ACHN (cell line): Measurements from ENCODE around the gene ILK.

ENCODE experiments used
- DNase-seq: peaks from one replicate; pipeline ENCODE4 v3.0.0-alpha.2; 2015
- in situ Hi-C: cut with HindIII; loops from 2 replicates; pipeline ENCODE4 v1.10.0; 2017; ENCODE audit warnings: low sequenced_read_pairs, low pct_ligation_motif_present, low pct_unique_long_range_greater_than_20kb

Gene ILK

DNA sequence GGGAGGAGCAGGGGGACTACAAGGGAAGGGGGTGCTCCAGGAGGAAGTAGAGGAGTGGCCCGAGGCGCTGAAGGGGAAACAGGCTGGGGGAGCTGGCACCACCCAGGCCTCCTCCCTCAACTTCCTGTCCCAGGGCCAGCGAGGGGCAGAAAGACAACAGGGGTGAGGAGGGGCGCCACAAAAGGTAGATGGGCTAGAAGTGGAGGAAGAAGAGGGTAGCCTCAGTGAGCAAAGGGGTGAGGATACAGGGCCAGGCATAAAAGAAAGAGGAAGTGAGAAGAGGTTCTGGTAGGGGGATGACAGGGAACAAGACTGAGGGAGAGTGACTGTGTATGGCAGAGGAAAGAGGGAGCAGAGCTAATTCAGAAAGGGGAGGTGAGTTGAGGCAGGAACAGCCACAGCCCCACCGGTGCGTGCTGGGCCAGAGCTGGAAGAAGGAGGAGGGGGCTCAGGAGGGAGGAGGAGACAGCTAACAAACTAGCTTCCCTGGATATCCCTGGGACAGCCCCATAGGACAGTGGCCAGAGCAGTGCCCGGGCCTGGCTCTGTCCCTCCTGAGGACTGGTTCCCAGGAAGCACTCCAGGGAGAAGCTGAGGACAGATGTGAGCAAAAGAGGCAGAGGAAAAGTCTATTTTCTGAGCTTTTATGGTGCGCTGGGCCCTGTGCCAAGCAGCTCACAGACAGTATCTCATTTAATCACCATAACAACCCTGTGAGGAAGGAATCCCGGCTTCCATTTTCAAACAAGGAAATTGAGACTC, 43.5 kb downstream of the ILK start:
- DNase-seq = no peak
- in situ Hi-C loops = no loop called here

DNA sequence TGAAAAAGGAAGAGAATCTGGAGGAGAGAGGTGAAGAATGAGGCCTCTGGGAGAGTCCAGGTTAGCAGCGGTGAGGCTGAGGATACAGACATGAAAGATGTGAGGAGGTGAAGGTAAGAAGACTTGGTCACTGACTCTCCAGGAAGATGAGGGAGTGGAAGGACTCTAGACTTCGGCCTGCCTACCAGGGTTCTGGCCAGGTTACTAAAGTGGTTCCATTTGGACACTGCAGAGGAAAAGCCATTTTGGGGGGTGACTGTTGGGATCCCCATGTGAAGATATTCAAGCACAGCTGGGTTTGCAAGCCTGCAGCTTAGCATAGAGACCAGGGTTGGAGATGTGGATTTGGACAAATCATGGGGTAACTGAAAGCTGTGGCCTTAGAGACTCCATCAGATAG, 44.3 kb downstream of the ILK start:
- in situ Hi-C loops = no loop called here
- DNase-seq = no peak

DNA sequence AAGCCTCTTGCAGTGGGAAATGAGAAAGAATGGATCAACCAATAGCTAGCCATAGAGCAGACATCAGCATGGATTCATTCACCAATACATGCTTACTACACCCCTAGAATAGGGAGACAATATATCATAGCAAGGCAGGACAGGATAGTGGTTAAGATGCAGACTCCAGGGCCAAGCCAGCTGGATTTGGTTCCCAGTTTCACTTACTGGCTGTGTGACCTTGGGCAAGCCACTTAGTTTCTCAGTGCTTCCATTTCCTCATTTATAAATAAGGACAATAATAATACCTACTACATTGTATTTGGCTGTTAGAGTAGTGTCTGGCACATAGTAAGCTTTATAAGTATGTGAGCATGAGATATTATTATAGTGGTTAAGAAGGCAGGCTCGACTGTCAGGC, 44.9 kb downstream of the ILK start:
- in situ Hi-C loops = no loop called here
- no peak for DNase-seq

DNA sequence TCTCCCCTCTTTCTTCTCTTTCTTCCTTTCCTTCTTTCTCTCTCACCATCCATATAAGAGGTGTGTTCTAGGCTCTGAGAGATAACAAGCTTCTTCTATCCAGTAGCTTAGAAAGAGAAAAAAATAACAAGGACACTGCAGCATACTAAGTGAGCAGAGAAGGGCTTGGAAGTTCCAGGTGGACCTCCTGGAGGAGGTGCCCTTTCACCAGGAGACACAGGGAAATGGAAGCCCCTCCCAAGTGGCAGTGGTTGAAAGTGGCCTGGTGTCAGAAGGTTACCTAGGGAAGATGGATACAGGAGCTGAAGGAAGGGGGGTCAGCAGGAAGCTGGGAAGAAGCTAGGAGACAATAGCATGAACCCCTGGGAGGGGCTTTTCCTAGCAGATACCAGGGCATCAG, 46.5 kb downstream of the ILK start:
- no peak for DNase-seq
- in situ Hi-C loops = no loop called here

DNA sequence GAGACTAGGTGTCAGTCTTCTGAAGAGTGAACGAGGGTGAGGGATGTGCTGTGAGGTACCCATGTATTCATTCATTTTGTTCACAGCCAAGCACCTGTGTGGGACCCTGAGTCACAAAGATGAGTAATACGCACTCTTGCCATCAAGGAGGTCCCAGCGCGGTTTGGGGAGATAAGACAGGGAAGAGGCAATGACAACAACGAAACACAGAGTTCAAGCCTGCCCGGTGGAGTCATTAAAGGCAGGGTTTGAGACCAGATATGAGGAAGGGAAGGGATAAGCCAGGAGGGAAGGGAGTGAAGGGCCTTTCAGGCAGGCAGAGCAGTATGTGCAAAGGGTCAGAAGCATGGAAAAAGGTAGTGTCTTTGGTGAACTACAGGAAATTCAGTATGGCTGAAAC, 47.4 kb downstream of the ILK start:
- in situ Hi-C loops = no loop called here

GRCh38 chr11:6652182-6652581, 48.6 kb downstream of the ILK start:
- DNase-seq = no peak
- in situ Hi-C loops = no loop called here

More for the DNA sequence above, 47.4 kb downstream of the ILK start:
- no peak for DNase-seq

DNA sequence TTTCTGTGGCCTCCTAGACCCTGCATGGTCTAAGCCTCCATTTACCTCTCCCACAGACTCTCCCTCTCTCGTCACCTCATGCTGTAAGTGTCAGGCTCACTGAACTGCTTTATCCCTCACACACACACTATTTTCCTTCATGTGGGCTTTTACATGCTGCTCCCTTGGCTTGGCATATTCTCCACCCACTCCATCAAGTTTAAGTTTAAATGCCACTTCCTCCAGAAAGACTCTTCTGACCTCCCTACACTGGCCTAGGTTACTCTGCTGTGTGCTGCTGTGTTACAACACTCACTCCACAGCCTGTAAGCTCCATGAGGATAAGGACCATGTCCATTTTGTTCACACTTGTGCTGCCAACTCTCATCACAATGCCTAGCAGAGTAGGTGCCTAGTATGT, 49.5 kb downstream of the ILK start:
- no peak for DNase-seq
- in situ Hi-C loops = no loop called here

- in situ Hi-C loops = no loop called here
- no peak for DNase-seq
These were observed 50.1 kb downstream of the ILK start for GRCh38 chr11:6653656-6654055.

DNA sequence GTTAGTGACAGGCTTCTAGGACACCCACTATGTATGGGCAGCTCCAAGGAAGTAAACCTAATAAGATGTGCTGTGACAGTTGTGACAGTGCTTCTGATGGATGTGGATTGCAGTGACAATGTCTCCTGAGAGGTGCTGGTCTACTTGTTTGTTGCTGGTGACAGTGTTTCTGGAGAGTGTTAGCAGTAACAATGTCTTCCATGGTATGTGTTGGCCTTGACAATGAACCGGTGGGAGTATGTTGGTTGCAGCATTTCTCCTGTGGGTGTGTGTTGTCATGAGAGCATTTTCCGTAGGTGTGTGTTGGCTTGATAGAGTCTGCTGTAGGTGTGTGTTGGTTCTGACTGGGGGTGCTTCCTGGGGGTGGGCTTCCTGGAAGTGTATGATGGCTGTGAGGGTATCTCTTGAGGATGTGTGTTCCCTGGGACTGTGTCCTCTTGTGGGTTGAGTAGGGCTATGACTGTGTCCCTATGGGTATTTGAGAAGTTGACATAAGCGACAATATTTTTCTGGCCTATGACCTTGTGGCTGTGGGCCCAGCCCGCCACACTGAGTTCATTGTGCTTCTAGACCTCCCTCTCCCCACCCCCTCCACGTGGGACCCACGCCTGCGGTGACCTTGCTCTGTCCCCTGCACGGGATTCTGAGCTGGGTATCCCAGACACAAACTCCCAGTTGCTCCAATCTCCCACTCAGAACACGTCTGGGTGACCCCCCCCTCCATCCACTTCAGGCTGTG, 50.9 kb downstream of the ILK start:
- in situ Hi-C loops = no loop called here
- no peak for DNase-seq

DNA sequence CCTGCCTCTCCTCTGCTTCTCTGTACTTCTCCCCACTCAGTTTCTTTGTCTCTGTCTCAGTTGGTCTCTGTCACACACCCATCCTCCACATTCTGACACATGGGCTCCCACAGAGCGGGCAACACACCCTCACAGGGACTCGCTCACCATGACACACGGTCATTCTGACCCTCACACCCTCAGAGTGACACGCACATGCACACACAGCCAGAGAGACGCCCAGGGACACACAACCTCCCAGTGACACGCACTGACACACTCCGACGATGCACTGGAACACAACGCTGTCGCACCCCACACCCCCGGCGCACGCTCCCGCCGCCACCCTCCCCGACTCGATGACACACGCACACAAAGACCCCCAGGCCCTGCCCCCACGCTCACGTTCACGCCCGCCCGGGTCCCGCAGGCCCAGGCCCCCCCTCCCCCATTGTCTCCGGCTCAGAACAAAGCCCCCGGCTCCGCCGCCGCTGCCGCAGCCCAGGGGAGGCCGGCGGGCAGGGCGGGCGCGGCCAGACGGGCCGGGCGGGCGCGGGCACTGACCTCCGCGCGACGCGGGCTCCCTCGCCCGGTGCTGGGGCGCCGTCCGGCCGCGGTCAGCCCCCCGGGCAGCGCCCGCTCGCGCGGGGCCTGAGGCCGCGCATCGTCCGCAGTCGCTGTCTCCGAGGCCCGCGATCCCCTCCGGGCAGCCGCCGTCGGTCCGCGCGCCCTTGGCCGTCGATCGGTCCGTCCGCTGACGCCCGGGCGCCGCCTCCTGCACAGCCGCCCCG, 51.6 kb downstream of the ILK start:
- DNase-seq = no peak
- in situ Hi-C loops = no loop called here

- in situ Hi-C loops = no loop called here
- no peak for DNase-seq
These were observed 52.4 kb downstream of the ILK start, which contains the start of gene DCHS1 for GRCh38 chr11:6655790-6656583. TSS of gene DCHS1 (minus strand) at chr11:6655809. CDS start at chr11:6641613, 14,196 bp downstream.

DNA sequence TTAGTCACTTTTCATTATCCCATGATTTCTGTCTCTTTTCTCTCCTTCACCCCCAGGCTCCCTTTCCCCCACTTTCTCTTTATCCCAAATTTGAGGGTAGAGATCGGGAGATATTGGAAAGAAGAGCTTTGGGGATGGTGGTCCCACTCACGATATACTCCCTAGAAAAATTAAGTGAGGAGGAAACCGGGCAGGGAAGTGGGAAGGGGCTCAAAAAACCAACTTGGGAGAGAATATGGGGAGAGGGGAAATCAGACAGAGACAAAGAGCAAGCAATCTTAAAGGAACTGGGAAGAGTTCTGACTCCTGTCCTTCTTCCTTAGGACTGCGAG, 53.0 kb downstream of the ILK start:
- in situ Hi-C loops = no loop called here
- DNase-seq = no peak

GRCh38 chr11:6656936-6657335, 53.4 kb downstream of the ILK start:
- DNase-seq = no peak
- in situ Hi-C loops = no loop called here

DNA sequence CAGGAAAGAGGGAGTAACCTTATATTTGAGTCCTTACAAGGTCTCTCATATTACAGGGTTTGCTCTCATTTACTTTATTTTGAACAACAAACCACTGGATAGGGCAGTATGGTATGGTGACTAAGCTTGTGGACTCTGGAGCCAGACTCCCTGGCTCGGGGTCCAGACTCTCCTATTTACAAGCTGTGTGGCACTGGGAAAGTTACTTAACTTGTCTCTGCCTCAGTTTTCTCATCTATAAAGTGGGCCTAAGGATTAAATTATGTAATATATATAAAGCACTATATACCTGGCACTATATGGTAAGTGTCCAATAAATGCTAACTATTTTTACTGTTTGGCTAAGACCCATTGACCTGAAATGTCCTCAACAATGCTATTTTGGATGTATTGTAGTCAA, 53.8 kb downstream of the ILK start:
- no peak for DNase-seq
- in situ Hi-C loops = no loop called here

DNA sequence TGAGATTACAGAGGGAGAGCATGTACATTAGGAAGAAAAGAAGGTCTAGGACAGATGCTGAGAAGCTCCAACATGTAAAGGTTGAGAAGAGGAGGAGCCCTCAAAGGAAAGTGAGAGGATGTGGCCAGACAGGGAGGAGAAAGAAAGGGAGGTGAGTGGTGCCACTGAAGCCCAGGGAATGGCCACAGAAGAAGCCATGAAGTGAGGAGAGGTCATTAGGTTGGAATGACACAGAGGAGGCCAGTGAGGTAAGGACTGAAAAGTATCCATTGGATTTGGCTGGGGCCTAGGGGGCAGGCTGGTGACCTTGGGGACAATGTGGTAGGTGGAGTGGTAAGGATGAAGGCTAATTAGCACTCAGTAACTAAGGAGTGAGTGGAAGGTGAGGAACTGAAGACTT, 55.1 kb downstream of the ILK start:
- DNase-seq = no peak
- in situ Hi-C loops = no loop called here
